HEK293 (cell line): ENCODE data around the gene ITGB4.
A peak's percentile ranks its signal among the peaks of the same experiment; 100 is the strongest.

Experiments used
- BCL6B ChIP-seq: fragments of 450-650 bp; formaldehyde crosslinking; IDR thresholded peaks from 2 replicates; pipeline ENCODE4 v1.5.1; 2017; ENCODE audit warnings: missing biosample characterization, missing genetic modification characterization
- ELK4 ChIP-seq: IDR thresholded peaks from 2 replicates; pipeline ENCODE4 v1.6.1; 2011; ENCODE audit warnings: mild to moderate bottlenecking, low read depth, low read length, borderline replicate concordance
- GLI4 ChIP-seq: fragments of 450-650 bp; formaldehyde crosslinking; IDR thresholded peaks from 2 replicates; pipeline ENCODE4 v1.5.1; 2016; ENCODE audit warnings: missing biosample characterization, missing genetic modification characterization
- GLIS1 ChIP-seq: fragments of 450-650 bp; formaldehyde crosslinking; IDR thresholded peaks from 2 replicates; pipeline ENCODE4 v1.5.1; 2016; ENCODE audit warnings: missing biosample characterization, missing genetic modification characterization
- HOXC10 ChIP-seq: sonication (generic); formaldehyde crosslinking; IDR thresholded peaks from 2 replicates; pipeline ENCODE4 v1.8.1; 2023; ENCODE audit warnings: mild to moderate bottlenecking, missing genetic modification reagents
- PATZ1 ChIP-seq: fragments of 450-650 bp; formaldehyde crosslinking; IDR thresholded peaks from 2 replicates; pipeline ENCODE4 v1.5.1; 2016; ENCODE audit warnings: missing biosample characterization, missing genetic modification characterization
- ZBTB6 ChIP-seq: fragments of 450-650 bp; formaldehyde crosslinking; IDR thresholded peaks from 2 replicates; pipeline ENCODE4 v1.5.1; 2017; ENCODE audit warnings: missing biosample characterization, missing genetic modification characterization
- ZFP69B ChIP-seq: fragments of 450-650 bp; formaldehyde crosslinking; IDR thresholded peaks from 2 replicates; pipeline ENCODE4 v1.5.1; 2016; ENCODE audit warnings: missing biosample characterization, missing genetic modification characterization
- ZNF132 ChIP-seq: fragments of 450-650 bp; formaldehyde crosslinking; IDR thresholded peaks from 2 replicates; pipeline ENCODE4 v1.5.1; 2017; ENCODE audit warnings: missing biosample characterization, missing genetic modification characterization, borderline replicate concordance
- ZNF174 ChIP-seq: fragments of 450-650 bp; formaldehyde crosslinking; IDR thresholded peaks from 2 replicates; pipeline ENCODE4 v1.5.0; 2017; ENCODE audit warnings: missing biosample characterization, mild to moderate bottlenecking, missing genetic modification characterization
- ZNF175 ChIP-seq: fragments of 450-650 bp; formaldehyde crosslinking; IDR thresholded peaks from 2 replicates; pipeline ENCODE4 v1.5.1; 2016; ENCODE audit warnings: missing biosample characterization, missing genetic modification characterization
- ZNF211 ChIP-seq: fragments of 450-650 bp; formaldehyde crosslinking; IDR thresholded peaks from 2 replicates; pipeline ENCODE4 v1.5.1; 2016; ENCODE audit warnings: low read depth, missing biosample characterization, missing genetic modification characterization
- ZNF274 ChIP-seq, 2 experiments: fragments of 200-500 bp in 1 of 2; fragments of 450-650 bp in 1 of 2; sonication (Bioruptor generic) in 1 of 2; formaldehyde crosslinking in 1 of 2; IDR thresholded peaks; 2 replicates each; pipeline versions ENCODE4 v1.5.1 to v1.6.1; 2014 to 2016; ENCODE audit warnings: borderline replicate concordance in 1 of 2, inconsistent platforms in 1 of 2, low read length in 1 of 2, missing biosample characterization in 1 of 2, missing genetic modification characterization in 1 of 2
- ZNF280D ChIP-seq: fragments of 450-650 bp; formaldehyde crosslinking; IDR thresholded peaks from 2 replicates; pipeline ENCODE4 v1.5.1; 2016; ENCODE audit warnings: missing biosample characterization, missing genetic modification characterization
- ZNF302 ChIP-seq: fragments of 450-650 bp; formaldehyde crosslinking; IDR thresholded peaks from 2 replicates; pipeline ENCODE4 v1.5.1; 2016; ENCODE audit warnings: missing biosample characterization, missing genetic modification characterization, low read depth
- ZNF362 ChIP-seq: fragments of 450-650 bp; formaldehyde crosslinking; IDR thresholded peaks from 2 replicates; pipeline ENCODE4 v1.5.1; 2016; ENCODE audit warnings: missing biosample characterization, missing genetic modification characterization
- ZNF449 ChIP-seq: fragments of 450-650 bp; formaldehyde crosslinking; IDR thresholded peaks from 2 replicates; pipeline ENCODE4 v1.5.1; 2017; ENCODE audit warnings: missing biosample characterization, mild to moderate bottlenecking, missing genetic modification characterization, moderate library complexity
- ZNF48 ChIP-seq: fragments of 450-650 bp; formaldehyde crosslinking; IDR thresholded peaks from 2 replicates; pipeline ENCODE4 v1.5.1; 2016; ENCODE audit warnings: missing biosample characterization, missing genetic modification characterization
- ZNF488 ChIP-seq: fragments of 450-650 bp; formaldehyde crosslinking; IDR thresholded peaks from 2 replicates; pipeline ENCODE4 v1.5.1; 2016; ENCODE audit warnings: missing biosample characterization, missing genetic modification characterization
- ZNF664 ChIP-seq: fragments of 450-650 bp; formaldehyde crosslinking; IDR thresholded peaks from 2 replicates; pipeline ENCODE4 v1.5.1; 2016; ENCODE audit warnings: missing biosample characterization, missing genetic modification characterization
- ZNF701 ChIP-seq: fragments of 450-650 bp; formaldehyde crosslinking; IDR thresholded peaks from 2 replicates; pipeline ENCODE4 v1.5.1; 2016; ENCODE audit warnings: missing biosample characterization, missing genetic modification characterization
- ZNF776 ChIP-seq: fragments of 450-650 bp; formaldehyde crosslinking; IDR thresholded peaks from 2 replicates; pipeline ENCODE4 v1.5.0; 2017; ENCODE audit warnings: missing biosample characterization, missing genetic modification characterization, borderline replicate concordance
- ZNF830 ChIP-seq: fragments of 450-650 bp; IDR thresholded peaks from 2 replicates; pipeline ENCODE4 v1.5.0; 2018; ENCODE audit warnings: missing biosample characterization, missing genetic modification characterization, low read depth, mild to moderate bottlenecking, moderate library complexity
- TF ChIP-seq, protein P1 (sequence below): fragments of 450-650 bp; formaldehyde crosslinking; IDR thresholded peaks from 2 replicates; pipeline ENCODE4 v1.5.1; 2016; ENCODE audit warnings: missing biosample characterization, missing genetic modification characterization
- TF ChIP-seq, protein P2 (sequence below): fragments of 450-650 bp; formaldehyde crosslinking; IDR thresholded peaks from 2 replicates; pipeline ENCODE4 v1.5.1; 2016; ENCODE audit warnings: missing biosample characterization, missing genetic modification characterization

The ITGB4 gene

GRCh38 chr17:75784473-75785015 is 63.3 kb downstream of the ITGB4 start, which contains the start of gene UNK (continued):
- TF ChIP-seq ELK4 (no peak), ZNF302 (tag by site-specific recombination) (no peak), ZNF701 (tag by site-specific recombination) (no peak), ZBTB6 (no peak), ZNF449 (tag by site-specific recombination) (no peak), ZNF211 (tag by site-specific recombination) (no peak), PATZ1 (tag by site-specific recombination) (no peak), ZNF362 (tag by site-specific recombination) (no peak), ZNF175 (tag by site-specific recombination) (no peak), GLIS1 (tag by site-specific recombination) (peak; percentile 100), ZNF664 (tag by site-specific recombination) (no peak), ZNF830 (tag by site-specific recombination) (no peak), ZNF488 (tag by site-specific recombination) (no peak), ZFP69B (tag by site-specific recombination) (no peak), ZNF776 (tag by site-specific recombination) (no peak), BCL6B (tag by site-specific recombination) (no peak), ZNF174 (tag by site-specific recombination) (no peak), ZNF132 (tag by site-specific recombination) (no peak), ZNF48 (no peak), GLI4 (no peak), ZNF274 (IDR thresholded peaks at IDR 0.05; ENCODE audit: low read length) (no peak), ZNF274 (tag by site-specific recombination; IDR thresholded peaks at IDR 0.05; ENCODE audit: borderline replicate concordance) (no peak), ZNF280D (tag by site-specific recombination) (no peak), HOXC10 (CRISPR knock-in tag) (no peak)
- TF ChIP-seq, protein P1, sequence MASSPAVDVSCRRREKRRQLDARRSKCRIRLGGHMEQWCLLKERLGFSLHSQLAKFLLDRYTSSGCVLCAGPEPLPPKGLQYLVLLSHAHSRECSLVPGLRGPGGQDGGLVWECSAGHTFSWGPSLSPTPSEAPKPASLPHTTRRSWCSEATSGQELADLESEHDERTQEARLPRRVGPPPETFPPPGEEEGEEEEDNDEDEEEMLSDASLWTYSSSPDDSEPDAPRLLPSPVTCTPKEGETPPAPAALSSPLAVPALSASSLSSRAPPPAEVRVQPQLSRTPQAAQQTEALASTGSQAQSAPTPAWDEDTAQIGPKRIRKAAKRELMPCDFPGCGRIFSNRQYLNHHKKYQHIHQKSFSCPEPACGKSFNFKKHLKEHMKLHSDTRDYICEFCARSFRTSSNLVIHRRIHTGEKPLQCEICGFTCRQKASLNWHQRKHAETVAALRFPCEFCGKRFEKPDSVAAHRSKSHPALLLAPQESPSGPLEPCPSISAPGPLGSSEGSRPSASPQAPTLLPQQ (tag by site-specific recombination), result no peak
- TF ChIP-seq, protein P2, sequence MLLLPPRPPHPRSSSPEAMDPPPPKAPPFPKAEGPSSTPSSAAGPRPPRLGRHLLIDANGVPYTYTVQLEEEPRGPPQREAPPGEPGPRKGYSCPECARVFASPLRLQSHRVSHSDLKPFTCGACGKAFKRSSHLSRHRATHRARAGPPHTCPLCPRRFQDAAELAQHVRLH (tag by site-specific recombination), result peak; percentile 93
